Activated CD4-positive, alpha-beta T cell treated with anti-CD3 and anti-CD28 coated beads for 24 hours (primary cell): ENCODE results near the gene DYRK4.
A peak's percentile ranks its signal among the peaks of the same experiment; 100 is the strongest.
"Not testable (repeated sequence)": the region's sequence is repeated elsewhere in the genome, so short reads cannot be mapped to it uniquely, and the experiment has no call there.

Experiments used
- DNase-seq, 2 donors: peaks; one replicate each; pipeline ENCODE4 v3.0.0-alpha.2; 2020; ENCODE audit warnings: low read depth in 2 of 2

The DYRK4 gene, protein sequence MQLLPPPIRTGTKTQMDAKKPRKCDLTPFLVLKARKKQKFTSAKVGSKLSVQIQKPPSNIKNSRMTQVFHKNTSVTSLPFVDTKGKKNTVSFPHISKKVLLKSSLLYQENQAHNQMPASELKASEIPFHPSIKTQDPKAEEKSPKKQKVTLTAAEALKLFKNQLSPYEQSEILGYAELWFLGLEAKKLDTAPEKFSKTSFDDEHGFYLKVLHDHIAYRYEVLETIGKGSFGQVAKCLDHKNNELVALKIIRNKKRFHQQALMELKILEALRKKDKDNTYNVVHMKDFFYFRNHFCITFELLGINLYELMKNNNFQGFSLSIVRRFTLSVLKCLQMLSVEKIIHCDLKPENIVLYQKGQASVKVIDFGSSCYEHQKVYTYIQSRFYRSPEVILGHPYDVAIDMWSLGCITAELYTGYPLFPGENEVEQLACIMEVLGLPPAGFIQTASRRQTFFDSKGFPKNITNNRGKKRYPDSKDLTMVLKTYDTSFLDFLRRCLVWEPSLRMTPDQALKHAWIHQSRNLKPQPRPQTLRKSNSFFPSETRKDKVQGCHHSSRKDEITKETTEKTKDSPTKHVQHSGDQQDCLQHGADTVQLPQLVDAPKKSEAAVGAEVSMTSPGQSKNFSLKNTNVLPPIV

DNA sequence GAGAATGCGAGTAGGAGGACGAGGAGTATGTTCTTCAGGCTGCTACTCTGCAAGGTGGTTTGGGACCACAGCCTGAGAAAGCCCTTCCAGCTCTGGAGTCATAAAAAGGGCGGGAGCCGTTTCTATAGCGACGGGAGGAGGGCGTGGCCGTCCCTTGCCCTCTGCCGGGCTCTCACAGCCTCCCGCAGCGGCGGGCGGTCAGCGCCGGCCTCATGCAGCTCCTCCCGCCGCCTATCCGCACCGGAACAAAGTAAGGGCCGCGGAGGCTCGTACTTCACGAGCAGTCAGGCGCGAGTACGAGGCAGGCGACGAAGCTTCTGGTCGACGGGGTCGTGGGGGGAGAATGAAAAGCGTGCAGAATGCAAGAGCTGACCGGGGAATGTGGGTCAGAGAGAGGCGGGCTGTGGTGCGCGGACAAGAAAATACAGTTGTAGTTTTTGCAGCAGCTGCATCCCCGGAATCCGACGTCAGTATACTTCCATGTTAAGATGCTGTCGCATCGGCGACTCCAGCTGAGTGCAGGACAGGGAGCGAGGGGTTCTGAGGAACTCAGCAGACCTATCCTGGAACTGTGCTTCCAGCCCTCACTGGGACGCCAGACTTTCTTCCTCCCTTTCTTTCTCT, at the start of gene DYRK4:
DYRK4 (plus strand) TSS at position 175 of the 624 bp plus-strand sequence; CDS start at position 213, 38 bp downstream.
- DNase-seq = no peak

DNA sequence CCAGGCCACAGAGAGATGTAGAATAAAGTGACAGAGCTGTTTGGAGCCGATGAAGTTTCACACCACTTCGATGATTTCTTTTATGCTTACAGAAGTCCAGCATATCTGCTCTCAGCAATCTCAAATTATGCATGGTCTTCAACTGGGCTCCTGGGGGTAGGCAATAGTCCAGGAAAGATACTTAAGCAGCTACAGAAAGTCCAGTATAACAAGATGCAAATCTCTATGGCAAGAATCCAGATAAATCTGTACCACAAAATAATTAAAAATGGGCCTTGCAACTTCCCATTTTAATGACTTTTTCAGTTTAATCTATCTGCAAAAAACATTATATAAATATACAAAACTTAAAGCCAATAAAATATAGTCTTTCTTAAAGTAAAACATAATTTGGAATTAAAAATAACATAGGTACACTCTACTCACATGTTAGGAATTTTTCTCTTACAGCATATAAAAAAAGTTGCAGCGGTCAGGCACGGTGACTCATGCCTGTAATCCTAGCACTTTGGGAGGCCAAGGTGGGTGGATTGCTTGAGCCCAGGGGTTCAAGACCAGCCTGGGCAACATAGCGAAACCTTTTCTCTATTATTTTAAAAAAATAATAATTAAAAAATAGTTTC, 43.8 kb upstream of the DYRK4 start:
- DNase-seq = no peak

DNA sequence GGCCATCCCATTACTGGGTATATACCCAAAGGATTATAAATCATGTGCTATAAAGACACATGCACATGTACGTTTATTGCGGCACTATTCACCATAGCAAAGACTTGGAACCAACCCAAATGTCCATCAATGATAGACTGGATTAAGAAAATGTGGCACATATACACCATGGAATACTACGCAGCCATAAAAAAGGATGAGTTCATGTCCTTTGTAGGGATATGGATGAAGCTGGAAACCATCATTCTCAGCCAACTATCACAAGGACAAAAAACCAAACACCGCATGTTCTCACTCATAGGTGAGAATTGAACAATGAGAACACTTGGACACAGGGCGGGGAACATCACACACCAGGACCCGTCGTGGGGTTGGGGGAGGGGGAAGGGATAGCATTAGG, 38.6 kb upstream of the DYRK4 start:
- not testable (repeated sequence) for DNase-seq

DNA sequence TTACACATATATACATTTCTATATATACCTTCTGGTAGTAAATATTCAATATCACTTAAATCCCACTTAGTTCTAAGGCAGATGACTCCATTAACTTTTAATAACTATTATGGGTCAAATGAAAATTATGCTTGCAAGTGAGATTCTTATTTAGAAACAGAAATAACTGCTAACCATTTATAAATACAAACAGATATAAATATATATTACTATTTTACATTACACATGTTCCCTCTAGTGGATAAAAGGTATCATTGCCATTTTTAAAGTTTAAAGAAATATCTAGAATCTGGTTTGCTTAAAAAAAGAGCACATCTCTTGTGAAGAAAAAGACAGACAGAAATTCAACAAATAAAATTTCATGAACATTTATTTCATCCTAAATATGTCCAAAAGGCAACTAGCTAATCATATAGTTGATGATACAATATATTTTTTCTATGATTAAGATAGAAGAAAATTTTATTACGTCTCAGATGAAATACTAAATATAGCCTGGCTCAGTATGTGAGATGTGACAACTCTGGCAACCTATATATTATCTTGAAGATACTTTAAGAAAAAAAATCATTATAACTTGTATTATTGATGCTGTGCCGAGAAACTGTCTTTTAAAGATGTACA, 35.0 kb upstream of the DYRK4 start:
- DNase-seq = no peak

DNA sequence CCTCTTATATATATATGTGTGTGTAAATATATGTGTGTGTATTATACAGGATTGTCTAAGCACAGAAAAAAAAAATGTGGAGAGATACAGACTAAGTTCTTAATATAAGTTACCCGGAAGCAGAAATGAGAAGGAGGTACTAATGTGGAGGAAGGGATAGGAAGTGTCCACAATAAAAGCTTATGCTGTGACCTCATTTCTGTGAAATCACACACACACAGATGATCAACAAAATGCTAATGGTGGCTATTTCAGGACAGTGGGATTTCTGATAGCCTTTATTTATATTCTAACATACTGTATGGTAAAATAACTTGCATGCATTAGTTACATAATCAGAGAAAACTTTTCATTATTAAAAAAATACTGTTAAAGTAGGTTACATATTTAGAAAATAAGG, 31.8 kb upstream of the DYRK4 start:
- no peak for DNase-seq

DNA sequence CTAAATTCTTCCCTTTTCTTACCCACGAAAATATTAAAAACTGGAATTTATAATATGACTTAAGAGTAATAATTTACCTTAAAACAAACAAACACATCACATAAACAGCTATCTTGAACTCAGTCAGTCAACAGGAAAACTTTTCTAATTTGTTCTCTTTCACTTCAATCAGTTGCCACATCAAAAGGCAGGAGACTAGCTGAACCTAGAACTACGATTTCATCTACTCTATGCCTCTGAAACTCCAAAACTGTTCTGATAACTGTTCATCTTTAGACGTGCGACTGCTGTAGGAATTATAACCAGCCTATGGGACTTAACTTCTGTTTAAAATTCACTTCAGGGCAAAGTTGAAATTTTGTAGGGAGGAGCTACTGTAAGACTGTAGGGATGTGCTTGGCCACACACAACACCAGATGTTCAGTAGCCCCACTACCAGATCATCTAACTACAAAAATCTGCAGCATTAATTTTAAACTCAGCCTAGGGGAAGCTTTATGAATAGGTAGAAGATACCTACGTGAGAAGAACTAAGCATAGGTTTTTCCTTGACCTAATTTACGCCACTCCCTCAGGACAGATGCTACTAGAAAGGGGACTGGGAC, 30.9 kb upstream of the DYRK4 start:
- no peak for DNase-seq

DNA sequence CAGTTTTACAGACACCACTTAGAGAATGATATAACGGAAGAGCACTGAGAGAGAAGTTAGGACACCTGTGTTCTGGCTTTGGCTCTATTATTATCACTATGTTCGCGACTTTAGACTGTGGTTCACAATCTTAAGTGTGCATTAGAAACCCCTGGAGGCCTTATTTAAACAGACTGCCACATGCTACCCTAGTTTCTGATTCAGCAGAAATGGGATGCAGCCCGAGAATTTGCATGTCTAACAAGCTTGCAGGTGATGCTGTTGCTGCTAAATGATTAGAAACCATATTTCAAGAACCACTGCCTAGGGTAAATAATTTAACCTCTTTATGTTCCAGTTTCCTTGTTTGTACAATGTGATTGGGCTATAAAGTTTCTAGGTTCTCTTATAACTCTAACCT, 26.9 kb upstream of the DYRK4 start:
- DNase-seq = no peak

DNA sequence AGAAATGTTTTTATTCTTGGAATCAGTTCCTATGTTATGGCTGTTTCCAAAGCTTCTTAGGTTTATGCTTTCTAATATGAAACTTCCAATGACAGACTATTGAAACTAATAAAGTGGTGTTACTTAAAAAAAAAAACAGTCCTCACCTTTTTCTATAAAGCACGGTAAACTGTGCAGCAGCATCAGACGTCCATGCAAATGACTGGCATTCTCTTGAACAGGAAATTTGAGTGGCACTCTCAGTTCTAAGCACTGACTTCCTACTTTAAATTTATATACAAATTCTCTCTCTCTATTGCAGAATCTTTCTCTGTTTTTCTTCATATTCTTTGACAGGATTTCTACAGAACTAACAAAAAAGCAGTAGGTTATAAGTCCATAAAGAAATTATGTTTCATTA, 26.1 kb upstream of the DYRK4 start:
- no peak for DNase-seq

DNA sequence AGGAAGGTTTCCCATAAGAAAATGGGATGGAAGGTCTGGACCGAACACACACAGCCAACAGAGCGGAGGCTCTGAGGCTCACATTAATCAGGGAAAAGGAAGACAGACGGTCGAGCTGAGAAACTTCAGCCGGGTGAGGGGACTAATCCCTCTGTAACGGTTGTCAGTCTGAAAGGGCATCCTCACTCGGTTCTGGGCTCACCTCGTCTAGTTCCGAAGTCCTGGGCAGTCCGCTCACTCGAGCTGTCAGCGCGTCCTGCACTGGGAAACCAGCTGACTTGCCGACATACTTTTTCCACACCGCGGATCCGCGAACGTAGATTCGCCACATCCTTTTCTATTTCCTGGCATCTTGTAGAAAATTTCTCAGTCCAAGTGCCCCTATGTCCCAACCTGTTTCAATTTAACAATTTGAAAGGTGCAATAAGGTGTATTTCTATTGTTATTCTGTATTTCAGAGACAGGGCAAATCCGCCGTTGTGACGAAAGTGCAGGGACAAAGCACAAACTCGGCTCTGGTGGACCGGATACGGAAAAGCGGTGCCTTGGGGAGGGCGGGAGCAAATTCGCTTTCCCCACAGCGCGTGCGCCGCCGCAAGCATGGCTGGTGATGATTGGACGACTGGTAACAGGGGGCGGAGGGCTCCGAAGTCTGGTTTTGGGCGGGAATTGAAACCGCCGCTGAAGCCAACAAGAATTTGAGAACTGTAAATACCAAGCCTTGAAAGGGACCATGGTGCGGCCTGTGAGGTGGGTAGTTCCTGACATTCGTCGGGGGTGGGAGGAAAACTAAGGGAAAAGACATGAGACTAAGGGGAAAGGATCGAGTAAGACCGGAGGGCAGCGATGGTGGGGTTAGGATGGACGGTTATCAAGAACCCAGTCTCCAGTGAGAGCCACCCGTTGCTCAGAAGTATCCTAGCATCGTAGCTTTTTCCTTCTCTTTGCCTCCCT, 23.5 kb upstream of the DYRK4 start, which contains the start of gene RAD51AP1:
RAD51AP1 (plus strand) TSS at position 684 of the 954 bp plus-strand sequence; CDS start at position 734, 50 bp downstream.
- peak; percentile 86 to 92 for DNase-seq

DNA sequence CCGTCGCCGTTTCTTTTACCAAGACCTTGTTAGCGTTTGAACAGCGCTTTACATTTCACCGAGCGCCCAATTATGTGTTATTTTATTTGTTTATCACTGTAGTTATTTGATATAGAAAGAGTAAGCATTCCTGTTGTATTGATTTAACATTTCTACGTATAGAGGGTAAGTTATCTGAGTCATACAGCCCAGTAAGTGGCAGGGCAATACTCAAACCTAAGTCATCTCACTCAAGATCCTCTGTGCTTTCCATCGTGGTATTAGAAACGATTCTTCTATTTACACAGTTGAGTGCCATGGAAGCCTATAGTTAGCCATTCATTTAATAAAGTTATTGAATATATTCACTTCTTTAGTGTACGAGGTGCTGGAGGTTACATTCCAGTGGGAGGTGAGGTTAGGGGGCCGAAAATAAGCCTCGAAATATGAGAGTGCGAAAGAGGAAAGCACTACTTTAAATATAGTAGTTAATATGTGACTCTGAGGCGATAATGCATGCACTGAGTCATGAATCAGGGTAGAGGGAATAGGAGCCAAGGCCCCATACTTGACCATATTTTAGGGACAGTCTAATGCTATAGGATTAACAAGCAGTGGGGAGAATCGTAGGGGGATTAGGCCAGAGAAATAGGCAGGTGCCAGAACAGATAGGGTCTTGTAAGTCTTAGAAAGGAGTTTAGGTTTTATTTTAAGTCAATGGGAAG, 22.7 kb upstream of the DYRK4 start:
- DNase-seq = no peak

DNA sequence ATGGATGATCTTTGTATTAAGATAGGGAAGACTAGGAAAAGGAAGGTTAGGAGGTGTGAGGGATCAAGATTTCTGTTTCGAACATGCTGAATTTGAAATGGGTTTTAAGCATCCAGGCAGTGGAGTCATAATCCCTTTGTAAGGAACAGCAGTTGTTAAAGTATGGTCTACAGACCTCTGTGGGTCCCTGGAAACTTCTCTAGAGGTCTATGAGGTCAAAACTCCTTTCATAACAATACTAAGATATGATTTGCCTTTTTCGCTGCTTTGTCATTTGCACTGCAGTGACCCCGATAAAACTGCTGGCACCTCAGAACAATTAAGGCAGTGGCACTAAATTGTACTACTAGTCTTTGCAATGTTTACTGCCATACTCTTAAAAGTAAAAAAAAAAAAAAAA, 21.8 kb upstream of the DYRK4 start:
- DNase-seq = no peak

DNA sequence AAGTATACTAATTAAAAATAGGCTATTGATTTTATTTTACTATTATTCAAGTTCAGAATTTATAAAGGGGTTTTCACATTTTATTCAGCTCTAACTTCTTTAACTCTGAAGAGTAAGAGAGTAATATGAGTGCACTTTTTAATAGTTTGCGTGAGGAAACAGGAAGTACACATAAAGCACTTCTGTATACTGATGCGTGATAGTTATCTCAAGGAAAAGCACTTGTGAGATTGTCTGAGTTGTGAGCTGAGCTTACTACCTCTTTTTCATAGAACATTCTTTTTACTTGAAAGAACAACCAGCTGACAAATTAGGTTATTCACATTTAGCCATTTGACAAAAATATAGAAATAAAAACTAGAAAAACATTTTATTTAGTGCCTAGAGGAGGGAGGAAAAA, 21.4 kb upstream of the DYRK4 start:
- DNase-seq = no peak

DNA sequence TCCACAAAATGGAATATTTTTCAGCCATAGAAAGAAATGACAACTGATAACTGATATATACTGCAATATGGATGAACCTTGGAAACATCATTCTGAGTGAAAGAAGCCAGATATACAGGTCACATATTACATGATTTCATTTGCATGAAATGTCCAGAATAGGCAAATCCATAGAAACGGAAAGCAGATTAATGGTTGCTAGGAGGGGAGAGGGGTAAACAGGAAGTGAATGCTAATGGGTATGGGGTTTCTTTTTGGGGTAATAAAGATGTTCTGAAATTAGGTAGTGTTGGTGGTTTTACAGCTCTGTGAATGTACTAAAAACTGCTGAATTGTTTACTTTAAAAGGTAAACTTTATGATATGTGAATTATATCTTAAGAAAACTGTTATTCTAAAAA, 16.8 kb upstream of the DYRK4 start:
- no peak for DNase-seq

DNA sequence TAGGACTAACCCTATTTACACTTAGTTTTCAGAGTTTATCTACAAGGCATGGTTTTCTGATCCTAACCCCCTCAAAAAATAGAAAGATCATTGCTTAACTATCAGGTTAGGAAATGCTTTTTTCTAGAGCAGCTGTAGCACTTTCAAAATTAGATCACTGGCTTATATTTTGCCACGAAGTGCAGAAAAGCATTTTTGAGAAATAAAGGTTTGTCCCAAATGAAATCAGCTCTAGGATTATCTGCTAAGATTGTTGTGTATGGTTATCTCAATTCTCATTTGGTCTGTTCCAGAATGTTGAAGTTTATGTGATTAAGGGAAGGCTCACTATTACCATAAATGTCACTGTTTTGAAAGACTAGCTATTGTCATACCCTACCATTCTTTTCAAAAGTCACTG, 9.8 kb upstream of the DYRK4 start:
- DNase-seq = no peak

DNA sequence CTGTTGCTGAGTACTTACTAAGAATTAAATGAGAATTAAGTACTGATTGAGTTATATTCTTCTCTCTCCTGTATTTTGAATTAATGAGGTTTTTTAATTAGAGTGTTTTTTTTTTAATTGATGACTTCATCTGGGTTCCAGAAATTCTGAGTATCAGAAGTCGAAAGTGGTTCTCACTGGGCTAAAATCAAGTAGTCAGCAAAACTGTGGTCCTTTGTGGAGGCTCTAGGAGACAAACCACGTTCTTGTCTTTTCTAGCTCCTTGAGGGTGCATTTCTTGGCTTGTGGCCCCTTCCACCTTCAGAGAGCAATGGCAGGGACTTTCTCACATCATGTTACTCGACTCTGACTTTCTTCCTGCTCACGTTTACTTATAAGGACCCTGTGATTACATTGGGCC, 8.1 kb upstream of the DYRK4 start:
- DNase-seq = no peak

DNA sequence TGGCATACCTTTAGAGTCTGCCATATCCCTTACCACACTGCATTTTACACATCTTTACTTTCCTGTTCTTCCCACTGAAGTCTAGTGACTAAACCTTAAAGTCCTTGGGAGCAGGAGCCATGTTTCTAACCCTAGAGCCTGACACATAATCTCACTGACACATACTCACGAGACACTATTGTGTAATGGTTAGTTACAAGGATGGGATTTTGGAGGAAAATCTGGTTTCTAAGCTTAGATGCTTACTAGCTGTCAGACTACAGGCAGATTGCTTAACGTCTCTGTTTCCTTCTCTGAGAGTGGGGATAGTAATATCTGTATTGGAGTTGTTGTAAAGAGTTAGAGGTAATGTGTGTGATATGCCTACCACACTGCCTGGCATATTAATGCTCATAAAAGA, 6.2 kb upstream of the DYRK4 start:
- no peak for DNase-seq

DNA sequence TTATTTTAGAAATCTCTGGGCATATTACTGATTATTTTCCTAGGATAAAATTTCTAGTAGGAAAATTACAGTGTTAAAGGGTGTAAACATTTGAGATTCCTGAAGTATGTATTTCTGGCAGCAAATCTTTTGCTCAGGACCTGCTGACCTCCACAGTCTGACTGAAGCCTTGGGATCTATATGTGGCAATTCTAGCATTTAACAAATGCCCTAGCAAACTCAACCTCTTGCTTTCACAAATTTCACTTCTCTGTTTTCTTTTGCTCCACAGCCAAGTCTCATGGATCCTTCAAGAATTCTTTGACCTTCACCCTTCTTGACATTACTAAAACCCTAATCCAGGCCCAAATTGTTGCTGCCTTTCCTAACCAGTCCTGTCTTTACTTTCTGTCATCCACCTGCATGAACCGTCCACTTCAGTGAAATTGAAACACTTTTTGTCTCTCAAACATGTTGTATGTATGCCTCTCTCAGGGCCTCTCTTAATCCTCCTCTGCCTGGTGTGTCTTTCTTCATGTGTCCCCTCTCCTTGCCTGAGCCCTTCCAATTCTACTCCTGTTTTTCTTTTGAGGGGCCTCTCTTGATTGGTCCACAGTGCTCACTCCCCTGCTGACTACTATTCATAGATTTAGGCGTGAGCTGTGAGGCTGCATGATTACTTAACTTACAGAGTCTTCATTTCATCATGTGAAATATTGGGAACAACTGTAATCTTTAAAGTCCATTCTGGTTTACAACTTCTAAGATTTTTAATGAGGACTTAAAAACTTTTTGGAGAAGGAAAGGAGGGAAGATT, 5.1 kb upstream of the DYRK4 start:
- DNase-seq = no peak

DNA sequence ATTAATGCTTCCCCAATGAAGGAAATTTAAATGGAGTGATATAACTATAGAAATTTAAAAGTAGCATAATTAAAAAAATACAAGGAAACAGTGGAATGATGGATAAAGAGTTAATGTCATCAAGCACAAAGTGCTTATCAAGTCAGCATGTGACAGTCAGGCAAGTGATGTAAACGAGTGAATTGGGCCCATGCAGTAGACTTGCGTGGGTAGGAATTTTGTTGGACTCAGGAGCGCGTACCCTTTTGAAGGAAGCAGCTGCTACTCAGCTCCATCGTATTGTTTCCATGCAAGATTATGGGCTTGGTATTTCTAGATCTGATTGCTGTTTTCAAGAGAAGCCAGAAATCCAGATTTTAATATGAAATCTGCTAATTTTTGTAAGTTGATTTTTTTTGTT, 4.4 kb upstream of the DYRK4 start:
- DNase-seq = no peak

DNA sequence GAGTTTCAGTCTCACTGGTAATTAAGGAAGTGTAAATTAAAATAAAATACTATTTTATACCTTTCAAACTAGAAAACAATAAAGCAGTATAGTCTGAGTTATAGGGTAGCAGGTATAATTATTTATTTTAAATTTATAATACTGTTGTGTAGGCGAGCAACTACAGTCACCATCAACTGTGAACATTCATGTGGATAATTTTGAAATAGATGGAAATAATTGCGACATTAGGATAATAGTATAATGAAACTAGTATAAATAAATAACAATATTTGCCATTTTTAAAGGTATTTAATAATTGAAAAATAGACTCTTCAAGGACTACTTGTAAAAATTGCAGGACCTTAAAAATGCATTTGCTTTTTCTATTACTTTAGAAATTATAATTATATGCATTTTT, 3.8 kb upstream of the DYRK4 start:
- DNase-seq = no peak
